Testis (tissue), 3 donors: ENCODE measurements around the gene CORO1C. TPM values are rescaled to one million over a fixed set of nuclear protein-coding genes. Genes with fewer than 3 reads are reported as not detected.
"Not testable (repeated sequence)": the region's sequence is repeated elsewhere in the genome, so short reads cannot be mapped to it uniquely, and the experiment has no call there.

Experiments
- DNase-seq: peaks from one replicate; pipeline ENCODE4 v3.0.0-alpha.2; 2019
- H3K27ac ChIP-seq, 2 donors: fragments of 200-600 bp; sonication (generic); one replicate each; pipeline ENCODE4 v1.5.1; 2019
- H3K27me3 ChIP-seq: fragments of 200-600 bp; sonication (generic); one replicate; pipeline ENCODE4 v1.5.1; 2019
- H3K36me3 ChIP-seq: fragments of 200-600 bp; sonication (generic); one replicate; pipeline ENCODE4 v1.5.1; 2017; ENCODE audit warnings: low read depth; ENCODE audit errors: missing control alignments
- H3K4me1 ChIP-seq: fragments of 200-600 bp; sonication (generic); one replicate; pipeline ENCODE4 v1.5.1; 2019
- H3K4me3 ChIP-seq, 2 donors: fragments of 200-600 bp; sonication (generic); one replicate each; pipeline ENCODE4 v1.5.1; 2017 to 2019
- H3K9me3 ChIP-seq: fragments of 200-600 bp; sonication (generic); one replicate; pipeline ENCODE4 v1.5.1; 2017
- CTCF ChIP-seq, 3 experiments: fragments of 450-650 bp in 2 of 3; fragments of 200-600 bp in 1 of 3; sonication (generic) in 1 of 3; IDR thresholded peaks; one replicate each; pipeline ENCODE4 v1.5.1; 2016 to 2019; ENCODE audit warnings: antibody characterized with exemption in 3 of 3, mild to moderate bottlenecking in 2 of 3, moderate library complexity in 1 of 3
- POLR2A ChIP-seq: fragments of 450-650 bp; IDR thresholded peaks from one replicate; pipeline ENCODE4 v1.6.1; 2017; ENCODE audit warnings: antibody characterized with exemption, mild to moderate bottlenecking, moderate library complexity
- WGBS, 2 donors: methylation state at CpG; one replicate each; pipeline ENCODE4 v1.1.5; 2018; 5-methylcytosine and 5-hydroxymethylcytosine counted together
- intact Hi-C: fragments of 100-400 bp; cut with DNase I; formaldehyde crosslinking; loops from one replicate; pipeline ENCODE4 v1.15.1; 2023; ENCODE audit warnings: low total_unique reads
- polyA plus RNA-seq: library from polyadenylated mRNA; stranded (reverse); fragments of 350-450 nt; fragmentation: Illumina TruSeq; extraction: RNeasy Lipid Tissue Mini Kit (QIAGEN cat#74804); gene quantifications from one replicate; pipeline ENCODE4 v1.2.3, GENCODE V29; 2014; ENCODE audit warnings: low read depth, low replicate concordance; ENCODE audit not compliant: insufficient read depth
- total RNA-seq, 2 donors: library from RNA; depleted of rRNA; stranded (reverse); fragments of >200 nt; gene quantifications; one replicate each; pipeline ENCODE4 v1.2.3, GENCODE V29; 2016

Gene CORO1C
- total and polyA plus RNA-seq, 3 donors from 2014 or later = 57.2 to 73.4 (median 70.2) TPM

- H3K36me3 ChIP-seq = no peaks in the 10 kb centered on the region
- no peaks in the 10 kb centered on the region for H3K27me3 ChIP-seq
- no peak overlapping the region for H3K27ac ChIP-seq
- TF ChIP-seq POLR2A (no peak), CTCF (IDR thresholded peaks at IDR 0.05) (no peak)
- no peak for DNase-seq
- H3K9me3 ChIP-seq = no peaks in the 10 kb centered on the region
- no peak overlapping the region for H3K4me3 ChIP-seq
- peaks cover 2% of the 10 kb centered on the region for H3K4me1 ChIP-seq
- intact Hi-C loops = no loop called here
- WGBS, 2 donors = 92 to 96% methylated on average over 2 of the region's 2 CpGs
Measured at GRCh38 chr12:108755481-108755880, 24.2 kb upstream of the CORO1C start.

GRCh38 chr12:108753976-108754375, 22.7 kb upstream of the CORO1C start:
- H3K4me3 ChIP-seq = no peak overlapping the region
- TF ChIP-seq CTCF (IDR thresholded peaks at IDR 0.05) = no peak
- TF ChIP-seq POLR2A = no peak
- intact Hi-C loops = no loop called here
- DNase-seq = no peak
- no peaks in the 10 kb centered on the region for H3K9me3 ChIP-seq
- WGBS, 2 donors = 77 to 92% methylated on average over 5 to 6 of the region's 6 CpGs
- no peaks in the 10 kb centered on the region for H3K36me3 ChIP-seq
- no peak overlapping the region for H3K27ac ChIP-seq
- H3K4me1 ChIP-seq = peaks cover 3% of the 10 kb centered on the region
- H3K27me3 ChIP-seq = no peaks in the 10 kb centered on the region

- WGBS, 2 donors = 92 to 94% methylated on average over 1 of the region's 1 CpG
- H3K4me1 ChIP-seq = peaks cover 3% of the 10 kb centered on the region
- no peak overlapping the region for H3K4me3 ChIP-seq
- no peaks in the 10 kb centered on the region for H3K9me3 ChIP-seq
- no peak for DNase-seq
- no peak overlapping the region for H3K27ac ChIP-seq
- TF ChIP-seq CTCF (IDR thresholded peaks at IDR 0.05) (no peak), POLR2A (no peak)
- H3K27me3 ChIP-seq = no peaks in the 10 kb centered on the region
- no peaks in the 10 kb centered on the region for H3K36me3 ChIP-seq
- intact Hi-C loops = no loop called here
Measured at GRCh38 chr12:108752387-108752786, 21.1 kb upstream of the CORO1C start.

- Histone ChIP-seq H3K9me3 (no peaks in the 10 kb centered on the region), H3K27me3 (no peaks in the 10 kb centered on the region), H3K27ac (no peak overlapping the region), H3K4me3 (no peak overlapping the region), H3K36me3 (no peaks in the 10 kb centered on the region), H3K4me1 (peaks cover 3% of the 10 kb centered on the region)
- no peak for DNase-seq
- WGBS, 2 donors = 46 to 54% methylated on average over 4 of the region's 4 CpGs
- no peak for TF ChIP-seq POLR2A
- no peak for TF ChIP-seq CTCF (IDR thresholded peaks at IDR 0.05)
- intact Hi-C loops = no loop called here
Measured at GRCh38 chr12:108751821-108752220, 20.5 kb upstream of the CORO1C start.

- DNase-seq, H3K27me3 ChIP-seq, H3K4me3 ChIP-seq, H3K36me3 ChIP-seq, H3K27ac ChIP-seq, H3K9me3 ChIP-seq, H3K4me1 ChIP-seq, intact Hi-C loops: not testable (repeated sequence)
- 84 to 92% methylated on average over 4 of the region's 4 CpGs for whole genome bisulfite sequencing, 2 donors
Measured at GRCh38 chr12:108751003-108751402, 19.7 kb upstream of the CORO1C start.
